ACHN (cell line): ENCODE data around the gene VARS2.
"Not testable (repeated sequence)": the region's sequence is repeated elsewhere in the genome, so short reads cannot be mapped to it uniquely, and the experiment has no call there.

Experiments
- DNase-seq: peaks from one replicate; pipeline ENCODE4 v3.0.0-alpha.2; 2015
- in situ Hi-C: cut with HindIII; loops from 2 replicates; pipeline ENCODE4 v1.10.0; 2017; ENCODE audit warnings: low sequenced_read_pairs, low pct_ligation_motif_present, low pct_unique_long_range_greater_than_20kb

The VARS2 gene

GRCh38 chr6:30914076-30914853, at the start of gene VARS2:
VARS2 (plus strand) TSS chr6:30914238; CDS start chr6:30914837, 599 bp downstream.
- in situ Hi-C loops = no loop called here
- DNase-seq = peak; percentile 87

GRCh38 chr6:30864325-30864724, 49.7 kb upstream of the VARS2 start:
- in situ Hi-C loops = no loop called here
- DNase-seq = no peak

GRCh38 chr6:30869241-30869749, 44.7 kb upstream of the VARS2 start:
- in situ Hi-C loops, DNase-seq: not testable (repeated sequence)

- DNase-seq = no peak
- in situ Hi-C loops = no loop called here
These were observed 43.5 kb upstream of the VARS2 start for GRCh38 chr6:30870546-30870945.

- DNase-seq = no peak
- in situ Hi-C loops = no loop called here
These were observed 42.4 kb upstream of the VARS2 start for GRCh38 chr6:30871592-30872183.

- DNase-seq = no peak
- in situ Hi-C loops = no loop called here
These were observed 40.8 kb upstream of the VARS2 start for GRCh38 chr6:30873137-30873640.

GRCh38 chr6:30873795-30874194, 40.2 kb upstream of the VARS2 start:
- DNase-seq, in situ Hi-C loops: not testable (repeated sequence)

GRCh38 chr6:30875244-30876038, 38.6 kb upstream of the VARS2 start:
- DNase-seq = no peak
- in situ Hi-C loops = no loop called here

GRCh38 chr6:30876039-30876730, 37.9 kb upstream of the VARS2 start:
- in situ Hi-C loops = no loop called here
- no peak for DNase-seq

GRCh38 chr6:30877419-30878262, 36.4 kb upstream of the VARS2 start:
- DNase-seq = peak; percentile 87
- in situ Hi-C loops = no loop called here

GRCh38 chr6:30879684-30880427, 34.2 kb upstream of the VARS2 start:
- DNase-seq = no peak
- in situ Hi-C loops = no loop called here

GRCh38 chr6:30880698-30881252, 33.3 kb upstream of the VARS2 start:
- DNase-seq = no peak
- in situ Hi-C loops = no loop called here

- in situ Hi-C loops = no loop called here
- DNase-seq = no peak
These were observed 32.4 kb upstream of the VARS2 start for GRCh38 chr6:30881392-30882203.

GRCh38 chr6:30882204-30882758, 31.8 kb upstream of the VARS2 start:
- in situ Hi-C loops = no loop called here
- DNase-seq = no peak

- in situ Hi-C loops = no loop called here
- no peak for DNase-seq
These were observed 31.0 kb upstream of the VARS2 start for GRCh38 chr6:30882759-30883684.
